ENCODE results near the gene MAPK14. TPM values are rescaled to one million over a fixed set of nuclear protein-coding genes. Genes with fewer than 3 reads are reported as not detected.

Gene MAPK14
- total RNA-seq, 1 donor from 2014 or later = 65.0 TPM

GRCh38 chr6:36102853-36103252 lies 75.2 kb downstream of the MAPK14 start:
- Mint-ChIP-seq H3K27me3 (ENCODE audit: insufficient read depth, low read depth) (no peaks in the 10 kb centered on the region), H3K4me3 (no peak overlapping the region), H3K27ac (peak overlapping the region; percentile 51), H3K36me3 (peaks cover 16% of the 10 kb centered on the region), H3K9me3 (no peaks in the 10 kb centered on the region), H3K4me1 (peaks cover 14% of the 10 kb centered on the region)
- no peak overlapping the region for H3K9ac ChIP-seq
- TF ChIP-seq CTCF (IDR thresholded peaks at IDR 0.05) (no peak), EZH2phosphoT487 (IDR thresholded peaks at IDR 0.05) (no peak), EZH2 (IDR thresholded peaks at IDR 0.05) (no peak)
- H3K36me3 ChIP-seq = no peaks in the 10 kb centered on the region
- no peaks in the 10 kb centered on the region for H3K27me3 ChIP-seq
- no peak overlapping the region for H3K4me3 ChIP-seq
- DNase-seq (ENCODE audit: low spot score) = no peak
- H4K20me1 ChIP-seq (ENCODE audit: low read depth) = no peaks in the 10 kb centered on the region
- H3F3A ChIP-seq (ENCODE audit: low read depth) = peaks cover 4% of the 10 kb centered on the region
- no peaks in the 10 kb centered on the region for H3K9me3 ChIP-seq (ENCODE audit: low read depth)
- H3K4me2 ChIP-seq = no peak overlapping the region
- peaks cover 9% of the 10 kb centered on the region for H3K4me1 ChIP-seq
- no peak overlapping the region for H2AFZ ChIP-seq (replicated peaks)
- no peak overlapping the region for H3K27ac ChIP-seq
- no peaks in the 10 kb centered on the region for H3K79me2 ChIP-seq (ENCODE audit: low read depth)

- Histone ChIP-seq H3F3A (ENCODE audit: low read depth) (peaks cover 4% of the 10 kb centered on the region), H3K4me3 (no peak overlapping the region), H3K9ac (no peak overlapping the region), H3K27me3 (no peaks in the 10 kb centered on the region), H3K9me3 (ENCODE audit: low read depth) (no peaks in the 10 kb centered on the region), H3K27ac (no peak overlapping the region), H3K4me2 (no peak overlapping the region), H3K79me2 (ENCODE audit: low read depth) (no peaks in the 10 kb centered on the region), H3K4me1 (no peaks in the 10 kb centered on the region), H2AFZ (replicated peaks) (no peak overlapping the region), H4K20me1 (ENCODE audit: low read depth) (no peaks in the 10 kb centered on the region), H3K36me3 (no peaks in the 10 kb centered on the region)
- Mint-ChIP-seq H3K9me3 (no peaks in the 10 kb centered on the region), H3K4me3 (no peak overlapping the region), H3K4me1 (no peaks in the 10 kb centered on the region), H3K27ac (no peak overlapping the region), H3K27me3 (ENCODE audit: insufficient read depth, low read depth) (no peaks in the 10 kb centered on the region), H3K36me3 (peaks cover 30% of the 10 kb centered on the region)
- no peak for DNase-seq (ENCODE audit: low spot score)
- TF ChIP-seq EZH2 (IDR thresholded peaks at IDR 0.05) (no peak), CTCF (IDR thresholded peaks at IDR 0.05) (no peak), EZH2phosphoT487 (IDR thresholded peaks at IDR 0.05) (no peak)
These were observed 77.2 kb downstream of the MAPK14 start for GRCh38 chr6:36104836-36105235.

GRCh38 chr6:36109092-36109491 lies 81.5 kb downstream of the MAPK14 start:
- Histone ChIP-seq H3K4me3 (no peak overlapping the region), H3K9ac (no peak overlapping the region), H3K36me3 (no peaks in the 10 kb centered on the region), H3K4me2 (no peak overlapping the region), H3F3A (ENCODE audit: low read depth) (peaks cover 10% of the 10 kb centered on the region), H3K27ac (no peak overlapping the region), H3K4me1 (peaks cover 5% of the 10 kb centered on the region), H2AFZ (replicated peaks) (no peak overlapping the region), H3K79me2 (ENCODE audit: low read depth) (no peaks in the 10 kb centered on the region), H3K27me3 (no peaks in the 10 kb centered on the region), H4K20me1 (ENCODE audit: low read depth) (no peaks in the 10 kb centered on the region), H3K9me3 (ENCODE audit: low read depth) (no peaks in the 10 kb centered on the region)
- Mint-ChIP-seq H3K27ac (no peak overlapping the region), H3K9me3 (no peaks in the 10 kb centered on the region), H3K4me1 (peaks cover 8% of the 10 kb centered on the region), H3K27me3 (ENCODE audit: insufficient read depth, low read depth) (no peaks in the 10 kb centered on the region), H3K4me3 (no peak overlapping the region), H3K36me3 (peaks cover 25% of the 10 kb centered on the region)
- no peak for DNase-seq (ENCODE audit: low spot score)
- TF ChIP-seq EZH2 (IDR thresholded peaks at IDR 0.05) (no peak), CTCF (IDR thresholded peaks at IDR 0.05) (no peak), EZH2phosphoT487 (IDR thresholded peaks at IDR 0.05) (no peak)

All from neural progenitor cell (in vitro differentiated cells).